ENCODE results near the gene HIVEP2.

DNA sequence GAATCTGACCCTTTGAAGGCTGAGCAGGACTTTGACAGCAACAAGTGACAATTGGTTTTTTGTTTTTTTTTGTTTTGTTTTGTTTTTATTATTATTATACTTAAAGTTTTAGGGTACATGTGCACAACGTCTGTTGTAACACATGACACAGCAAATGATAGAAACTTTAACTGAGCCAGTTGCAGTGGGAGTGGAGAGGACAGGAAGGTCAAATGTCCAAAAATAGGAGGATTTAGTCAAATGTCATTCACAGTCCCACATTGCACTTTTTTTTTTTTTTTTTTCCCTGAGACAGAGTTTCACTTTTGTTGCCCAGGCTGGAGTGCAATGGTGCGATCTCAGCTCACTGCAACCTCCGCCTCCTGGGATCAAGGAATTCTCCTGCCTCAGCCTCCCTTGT is 223.0 kb downstream of the HIVEP2 start:
- TF ChIP-seq, protein P1, sequence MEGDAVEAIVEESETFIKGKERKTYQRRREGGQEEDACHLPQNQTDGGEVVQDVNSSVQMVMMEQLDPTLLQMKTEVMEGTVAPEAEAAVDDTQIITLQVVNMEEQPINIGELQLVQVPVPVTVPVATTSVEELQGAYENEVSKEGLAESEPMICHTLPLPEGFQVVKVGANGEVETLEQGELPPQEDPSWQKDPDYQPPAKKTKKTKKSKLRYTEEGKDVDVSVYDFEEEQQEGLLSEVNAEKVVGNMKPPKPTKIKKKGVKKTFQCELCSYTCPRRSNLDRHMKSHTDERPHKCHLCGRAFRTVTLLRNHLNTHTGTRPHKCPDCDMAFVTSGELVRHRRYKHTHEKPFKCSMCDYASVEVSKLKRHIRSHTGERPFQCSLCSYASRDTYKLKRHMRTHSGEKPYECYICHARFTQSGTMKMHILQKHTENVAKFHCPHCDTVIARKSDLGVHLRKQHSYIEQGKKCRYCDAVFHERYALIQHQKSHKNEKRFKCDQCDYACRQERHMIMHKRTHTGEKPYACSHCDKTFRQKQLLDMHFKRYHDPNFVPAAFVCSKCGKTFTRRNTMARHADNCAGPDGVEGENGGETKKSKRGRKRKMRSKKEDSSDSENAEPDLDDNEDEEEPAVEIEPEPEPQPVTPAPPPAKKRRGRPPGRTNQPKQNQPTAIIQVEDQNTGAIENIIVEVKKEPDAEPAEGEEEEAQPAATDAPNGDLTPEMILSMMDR (conservative IDR thresholded peaks at IDR 0.05; ENCODE audit: low read depth, low read length): no peak
- TF ChIP-seq EZH2 (IDR thresholded peaks at IDR 0.05; ENCODE audit: borderline replicate concordance, low read depth, low read length, poor library complexity, severe bottlenecking): no peak

Data from A673 (cell line).